OCI-LY7 (cell line): ENCODE results near the gene ACAT2.

Experiments
- CTCF ChIP-seq: fragments of 200-600 bp; sonication (generic); conservative IDR thresholded peaks from 2 replicates; pipeline ENCODE4 v1.5.1; 2014; ENCODE audit warnings: mild to moderate bottlenecking, antibody characterized with exemption, low read length, moderate library complexity, mixed read lengths
- EZH2phosphoT487 ChIP-seq: fragments of 200-600 bp; sonication (generic); IDR thresholded peaks from 2 replicates; pipeline ENCODE4 v1.6.1; 2018; ENCODE audit warnings: low read depth, borderline replicate concordance, mild to moderate bottlenecking, mixed run types, antibody characterized with exemption, low read length, moderate library complexity, mixed read lengths

- TF ChIP-seq CTCF (no peak), EZH2phosphoT487 (no peak)
These were observed 46.7 kb upstream of the ACAT2 start for GRCh38 chr6:159715166-159715565.
